SK-N-MC (cell line): ENCODE measurements around the gene DCLRE1A.

Experiments used
- EZH2 ChIP-seq: fragments of 200-600 bp; sonication (generic); IDR thresholded peaks from one replicate; pipeline ENCODE4 v1.6.1; 2017; ENCODE audit warnings: antibody characterized with exemption
- FOXP2 ChIP-seq: optimal IDR thresholded peaks from 2 replicates; pipeline ENCODE3; 2011; ENCODE audit warnings: mild to moderate bottlenecking, moderate library complexity; ENCODE audit not compliant: insufficient read depth; ENCODE audit errors: extremely low read length, control extremely low read depth
- POLR2AphosphoS5 ChIP-seq: IDR thresholded peaks from 2 replicates; pipeline ENCODE4 v1.6.1; 2012; ENCODE audit warnings: mild to moderate bottlenecking, low read depth, low read length, borderline replicate concordance

- TF ChIP-seq POLR2AphosphoS5 = no peak
- no peak for TF ChIP-seq EZH2
- TF ChIP-seq FOXP2 = no peak
Measured at GRCh38 chr10:113869789-113870188, 15.9 kb upstream of the DCLRE1A start.
